ENCODE data around the gene ASAP2. TPM values are rescaled to one million over a fixed set of nuclear protein-coding genes. Genes with fewer than 3 reads are reported as not detected.

The ASAP2 gene
- 36.9 and 47.5 TPM in 2 replicates for total RNA-seq

GRCh38 chr2:9205963-9206948 is at the start of gene ASAP2:
Gene ASAP2 (plus strand): TSS chr2:9206812. CDS start chr2:9207105, 293 bp downstream.

GRCh38 chr2:9423100-9423921 is 216.7 kb downstream of the ASAP2 start, which contains the start of the genes CPSF3 and ITGB1BP1:
Gene CPSF3 (plus strand): TSS chr2:9423654. CDS start chr2:9423774, 120 bp downstream.
Gene ITGB1BP1 (minus strand): TSS chr2:9423528. CDS start chr2:9418697, 4,831 bp downstream.

Other genes with a start within 250 kb of the ASAP2 start
- gene MBOAT2, start 203.1 kb upstream of the ASAP2 start, total RNA-seq = 69.6 and 139 TPM in 2 replicates
- gene ITGB1BP1, start 216.7 kb downstream of the ASAP2 start, total RNA-seq = 19.2 and 22.2 TPM in 2 replicates
- gene CPSF3, start 216.8 kb downstream of the ASAP2 start, total RNA-seq = 53.3 and 59.0 TPM in 2 replicates

All from tracheal epithelial cell (primary cell).